ENCODE data around the gene TNFSF10.

The TNFSF10 gene

GRCh38 chr3:172470588-172470987, 52.6 kb downstream of the TNFSF10 start:
- no peak overlapping the region for H3K4me2 ChIP-seq (ENCODE audit: low read depth, low read length, poor library complexity, severe bottlenecking)

DNA sequence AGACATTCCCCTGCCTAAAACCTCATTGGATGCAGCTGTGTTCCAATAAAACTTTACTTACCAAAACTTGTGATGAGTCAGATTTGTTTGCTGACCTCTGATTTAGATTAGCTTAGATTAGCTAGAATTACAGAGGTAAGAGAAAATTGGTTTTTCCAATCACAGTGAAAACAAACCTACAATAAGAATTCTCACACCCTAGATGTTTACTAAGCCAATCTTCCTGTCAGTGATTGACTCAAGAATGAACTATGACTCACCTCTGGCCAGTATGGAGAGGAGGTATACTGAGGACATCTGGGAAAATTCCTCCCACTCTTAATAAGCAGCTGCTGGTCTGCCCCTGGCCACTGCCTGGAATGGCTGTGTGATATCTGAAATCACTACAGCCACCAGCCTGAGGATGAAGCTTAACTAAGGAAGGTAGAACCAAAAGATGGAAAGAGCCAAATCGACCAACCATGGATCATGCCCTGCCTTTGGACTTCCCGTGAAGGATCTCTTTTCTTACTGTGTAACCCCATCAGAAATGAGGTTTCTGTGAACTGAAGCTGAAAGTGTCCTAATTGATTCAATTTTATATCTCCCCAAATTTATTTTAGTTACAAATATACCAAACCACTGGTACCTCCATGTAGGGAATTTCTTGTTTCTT, 55.9 kb downstream of the TNFSF10 start:
- Histone ChIP-seq H3K36me3 (ENCODE audit: insufficient read depth, low read length) (no peaks in the 10 kb centered on the region), H3K9me2 (replicated peaks; ENCODE audit: low read depth, low read length) (no peaks in the 10 kb centered on the region), H3K4me1 (ENCODE audit: insufficient read depth, low read length, poor library complexity, severe bottlenecking) (no peaks in the 10 kb centered on the region), H3K27me3 (ENCODE audit: insufficient read depth, low read length, poor library complexity, severe bottlenecking) (no peaks in the 10 kb centered on the region), H4K20me1 (ENCODE audit: insufficient read depth, low read length, poor library complexity, severe bottlenecking) (no peaks in the 10 kb centered on the region), H2AFZ (ENCODE audit: low read length) (no peak overlapping the region), H3K4me3 (ENCODE audit: low read length, poor library complexity, severe bottlenecking) (no peak overlapping the region), H3K9me3 (ENCODE audit: insufficient read depth, low read depth, low read length) (no peaks in the 10 kb centered on the region), H3K9ac (ENCODE audit: low read depth, low read length, poor library complexity, severe bottlenecking) (no peak overlapping the region), H3F3A (ENCODE audit: low read depth) (no peaks in the 10 kb centered on the region), H3K4me2 (ENCODE audit: low read depth, low read length, poor library complexity, severe bottlenecking) (no peak overlapping the region), H3K79me2 (ENCODE audit: insufficient read depth, low read length) (no peaks in the 10 kb centered on the region)
- TF ChIP-seq EZH2phosphoT487 (IDR thresholded peaks at IDR 0.05; ENCODE audit: borderline replicate concordance) = no peak
- TF ChIP-seq, protein P1, sequence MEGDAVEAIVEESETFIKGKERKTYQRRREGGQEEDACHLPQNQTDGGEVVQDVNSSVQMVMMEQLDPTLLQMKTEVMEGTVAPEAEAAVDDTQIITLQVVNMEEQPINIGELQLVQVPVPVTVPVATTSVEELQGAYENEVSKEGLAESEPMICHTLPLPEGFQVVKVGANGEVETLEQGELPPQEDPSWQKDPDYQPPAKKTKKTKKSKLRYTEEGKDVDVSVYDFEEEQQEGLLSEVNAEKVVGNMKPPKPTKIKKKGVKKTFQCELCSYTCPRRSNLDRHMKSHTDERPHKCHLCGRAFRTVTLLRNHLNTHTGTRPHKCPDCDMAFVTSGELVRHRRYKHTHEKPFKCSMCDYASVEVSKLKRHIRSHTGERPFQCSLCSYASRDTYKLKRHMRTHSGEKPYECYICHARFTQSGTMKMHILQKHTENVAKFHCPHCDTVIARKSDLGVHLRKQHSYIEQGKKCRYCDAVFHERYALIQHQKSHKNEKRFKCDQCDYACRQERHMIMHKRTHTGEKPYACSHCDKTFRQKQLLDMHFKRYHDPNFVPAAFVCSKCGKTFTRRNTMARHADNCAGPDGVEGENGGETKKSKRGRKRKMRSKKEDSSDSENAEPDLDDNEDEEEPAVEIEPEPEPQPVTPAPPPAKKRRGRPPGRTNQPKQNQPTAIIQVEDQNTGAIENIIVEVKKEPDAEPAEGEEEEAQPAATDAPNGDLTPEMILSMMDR (conservative IDR thresholded peaks at IDR 0.05; ENCODE audit: low read length) = no peak

More at GRCh38 chr3:172470588-172470987, 52.6 kb downstream of the TNFSF10 start:
- TF ChIP-seq, protein P1 (conservative IDR thresholded peaks at IDR 0.05; ENCODE audit: low read length) = no peak
- TF ChIP-seq EZH2phosphoT487 (IDR thresholded peaks at IDR 0.05; ENCODE audit: borderline replicate concordance) = no peak
- H3K79me2 ChIP-seq (ENCODE audit: insufficient read depth, low read length) = no peaks in the 10 kb centered on the region
- no peak overlapping the region for H3K4me3 ChIP-seq (ENCODE audit: low read length, poor library complexity, severe bottlenecking)
- H3F3A ChIP-seq (ENCODE audit: low read depth) = no peaks in the 10 kb centered on the region
- no peaks in the 10 kb centered on the region for H3K4me1 ChIP-seq (ENCODE audit: insufficient read depth, low read length, poor library complexity, severe bottlenecking)
- H3K9ac ChIP-seq (ENCODE audit: low read depth, low read length, poor library complexity, severe bottlenecking) = no peak overlapping the region
- H4K20me1 ChIP-seq (ENCODE audit: insufficient read depth, low read length, poor library complexity, severe bottlenecking) = no peaks in the 10 kb centered on the region
- no peak overlapping the region for H2AFZ ChIP-seq (ENCODE audit: low read length)
- no peaks in the 10 kb centered on the region for H3K9me3 ChIP-seq (ENCODE audit: insufficient read depth, low read depth, low read length)
- H3K36me3 ChIP-seq (ENCODE audit: insufficient read depth, low read length) = no peaks in the 10 kb centered on the region
- H3K9me2 ChIP-seq (replicated peaks; ENCODE audit: low read depth, low read length) = no peaks in the 10 kb centered on the region
- no peaks in the 10 kb centered on the region for H3K27me3 ChIP-seq (ENCODE audit: insufficient read depth, low read length, poor library complexity, severe bottlenecking)

DNA sequence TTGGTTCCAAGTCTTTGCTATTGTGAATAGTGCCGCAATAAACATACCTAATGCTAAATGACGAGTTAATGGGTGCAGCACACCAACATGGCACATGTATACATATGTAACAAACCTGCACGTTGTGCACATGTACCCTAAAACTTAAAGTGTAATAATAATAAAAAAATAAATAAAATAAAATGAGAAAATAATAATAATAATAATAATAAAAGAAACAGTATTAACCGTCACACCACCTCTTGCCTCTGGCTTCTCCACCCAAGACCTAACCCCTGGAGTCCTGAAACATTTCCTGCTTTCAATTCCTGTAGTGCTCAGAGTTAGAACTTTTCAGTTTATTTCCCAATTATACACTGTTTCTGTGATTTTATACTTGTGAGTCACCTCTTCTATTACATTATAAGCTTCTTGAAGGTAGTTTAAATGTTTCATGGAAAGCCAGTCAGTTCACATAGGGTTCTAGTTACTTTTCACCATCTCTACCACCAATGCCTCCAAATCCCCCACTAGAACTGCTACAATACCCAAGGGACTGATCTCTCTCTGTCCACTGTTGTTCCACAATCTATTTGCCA, 56.6 kb downstream of the TNFSF10 start:
- Histone ChIP-seq H3F3A (ENCODE audit: low read depth) (no peaks in the 10 kb centered on the region), H3K4me1 (ENCODE audit: insufficient read depth, low read length, poor library complexity, severe bottlenecking) (no peaks in the 10 kb centered on the region), H3K9ac (ENCODE audit: low read depth, low read length, poor library complexity, severe bottlenecking) (no peak overlapping the region), H3K36me3 (ENCODE audit: insufficient read depth, low read length) (no peaks in the 10 kb centered on the region), H3K9me2 (replicated peaks; ENCODE audit: low read depth, low read length) (no peaks in the 10 kb centered on the region), H3K4me3 (ENCODE audit: low read length, poor library complexity, severe bottlenecking) (no peak overlapping the region), H3K27me3 (ENCODE audit: insufficient read depth, low read length, poor library complexity, severe bottlenecking) (no peaks in the 10 kb centered on the region), H3K4me2 (ENCODE audit: low read depth, low read length, poor library complexity, severe bottlenecking) (no peak overlapping the region), H3K79me2 (ENCODE audit: insufficient read depth, low read length) (no peaks in the 10 kb centered on the region), H3K9me3 (ENCODE audit: insufficient read depth, low read depth, low read length) (no peaks in the 10 kb centered on the region), H2AFZ (ENCODE audit: low read length) (no peak overlapping the region), H4K20me1 (ENCODE audit: insufficient read depth, low read length, poor library complexity, severe bottlenecking) (no peaks in the 10 kb centered on the region)
- TF ChIP-seq, protein P1 (conservative IDR thresholded peaks at IDR 0.05; ENCODE audit: low read length) = no peak
- TF ChIP-seq EZH2phosphoT487 (IDR thresholded peaks at IDR 0.05; ENCODE audit: borderline replicate concordance) = no peak

Data from Loucy (cell line).